ENCODE data around the gene ZNF561.
"Not testable (repeated sequence)": the region's sequence is repeated elsewhere in the genome, so short reads cannot be mapped to it uniquely, and the experiment has no call there.

GRCh38 chr19:9653066-9653555 is 32.1 kb upstream of the ZNF561 start:
- not testable (repeated sequence) for TF ChIP-seq CTCF (conservative IDR thresholded peaks at IDR 0.05; ENCODE audit: low read depth, low read length); EZH2 (IDR thresholded peaks at IDR 0.05; ENCODE audit: borderline replicate concordance, low read depth, low read length, poor library complexity, severe bottlenecking)
